GM12878 (cell line): ENCODE data around the gene TP53INP2. TPM values are rescaled to one million over a fixed set of nuclear protein-coding genes. Genes with fewer than 3 reads are reported as not detected.
A peak's percentile ranks its signal among the peaks of the same experiment; 100 is the strongest.

ENCODE experiments used
- BCL11A ChIP-seq: IDR thresholded peaks from 2 replicates; pipeline ENCODE4 v1.6.1; 2011; ENCODE audit warnings: low read depth, low read length
- KLF5 ChIP-seq: fragments of 450-650 bp; IDR thresholded peaks from 2 replicates; pipeline ENCODE4 v1.6.1; 2014; ENCODE audit warnings: mild to moderate bottlenecking; ENCODE audit not compliant: partially characterized antibody
- MYC ChIP-seq: IDR thresholded peaks from 2 replicates; pipeline ENCODE4 v1.6.1; 2011; ENCODE audit warnings: mild to moderate bottlenecking, low read length, moderate library complexity, inconsistent platforms; ENCODE audit not compliant: insufficient read depth, insufficient replicate concordance, insufficient read length, severe bottlenecking
- NBN ChIP-seq: fragments of 450-650 bp; IDR thresholded peaks from 2 replicates; pipeline ENCODE4 v1.6.1; 2016
- NFIC ChIP-seq: IDR thresholded peaks from 2 replicates; pipeline ENCODE4 v1.6.1; 2012; ENCODE audit warnings: low read depth, mild to moderate bottlenecking, inconsistent platforms, low read length, moderate library complexity
- PAX5 ChIP-seq: IDR thresholded peaks from 2 replicates; pipeline ENCODE4 v1.6.1; 2011; ENCODE audit warnings: low read depth, low read length, borderline replicate concordance
- PML ChIP-seq: IDR thresholded peaks from 2 replicates; pipeline ENCODE4 v1.6.1; 2012; ENCODE audit warnings: low read length, inconsistent platforms
- POU2F2 ChIP-seq: IDR thresholded peaks from 3 replicates; pipeline ENCODE4 v1.6.1; 2011; ENCODE audit warnings: low read depth, mild to moderate bottlenecking, low read length, borderline replicate concordance
- RCOR1 ChIP-seq: conservative IDR thresholded peaks from 2 replicates; pipeline ENCODE4 v1.6.1; 2012; ENCODE audit warnings: low read depth, low read length, improper control_type of control experiment
- SIN3A ChIP-seq: IDR thresholded peaks from 2 replicates; pipeline ENCODE4 v1.6.1; 2012; ENCODE audit warnings: low read depth, low read length, improper control_type of control experiment
- SRF ChIP-seq, 2 experiments: IDR thresholded peaks; 2 replicates each; pipeline ENCODE4 v1.6.1; 2011; ENCODE audit warnings: low read depth in 2 of 2, low read length in 2 of 2, mild to moderate bottlenecking in 1 of 2, moderate library complexity in 1 of 2
- STAT1 ChIP-seq: fragments of 450-650 bp; conservative IDR thresholded peaks from 2 replicates; pipeline ENCODE4 v1.6.1; 2014; ENCODE audit warnings: antibody characterized with exemption, mild to moderate bottlenecking
- TARDBP ChIP-seq: IDR thresholded peaks from 2 replicates; pipeline ENCODE4 v1.6.1; 2016; ENCODE audit warnings: borderline replicate concordance
- ZNF217 ChIP-seq: fragments of 450-650 bp; IDR thresholded peaks from 2 replicates; pipeline ENCODE4 v1.6.1; 2017; ENCODE audit warnings: antibody characterized with exemption, mild to moderate bottlenecking
- ZNF274 ChIP-seq: IDR thresholded peaks from one replicate; pipeline ENCODE4 v1.8.0; 2011; ENCODE audit not compliant: insufficient read length, insufficient read depth
- polyA plus RNA-seq, 11 experiments: library from polyadenylated mRNA; depleted of rRNA in 4 of 11; unstranded in 6 of 11; stranded (reverse) in 5 of 11; fragments of >200 nt; fragmentation: Nextera tagmentation in 4 of 11; fragmentation: Illumina TruSeq in 1 of 11; extraction: Ambion mirVana in 4 of 11; extraction: Trizol in 1 of 11; gene quantifications; 1 replicate in 1 of 11; 2 replicates in 10 of 11; pipeline versions ENCODE4 v1.2.1 to v1.2.3, GENCODE V29; 2011 to 2016; ENCODE audit warnings: inconsistent platforms in 2 of 11, missing spikeins in 2 of 11, low read depth in 1 of 11
- total RNA-seq, 4 experiments: library from RNA; depleted of rRNA in 3 of 4; stranded (reverse); fragments of >200 nt in 3 of 4; fragmentation: Illumina TruSeq in 1 of 4; extraction: Trizol in 1 of 4; gene quantifications; 2 replicates each; pipeline versions ENCODE4 v1.2.1 to v1.2.3, GENCODE V29; 2013 to 2021
- TF ChIP-seq, protein P1 (sequence below): fragments of 450-650 bp; IDR thresholded peaks from 2 replicates; pipeline ENCODE4 v1.6.1; 2017; ENCODE audit warnings: mild to moderate bottlenecking, low read depth, inconsistent platforms; ENCODE audit not compliant: poor library complexity, severe bottlenecking
- TF ChIP-seq, protein P2 (sequence below): IDR thresholded peaks from 2 replicates; pipeline ENCODE4 v1.6.1; 2012; ENCODE audit warnings: low read depth, low read length, improper control_type of control experiment
- TF ChIP-seq, protein P3 (sequence below): IDR thresholded peaks from 2 replicates; pipeline ENCODE4 v1.6.1; 2012; ENCODE audit warnings: mild to moderate bottlenecking, low read depth, low read length
- TF ChIP-seq, protein P4 (sequence below): fragments of 450-650 bp; IDR thresholded peaks from 2 replicates; pipeline ENCODE4 v1.6.1; 2017; ENCODE audit warnings: mild to moderate bottlenecking, moderate library complexity

TP53INP2 gene
- total and polyA plus RNA-seq, 10 of the 15 experiments (the other 5 are each of a cell fraction or from before 2014, with no cell fraction given): 2.8 to 16.0 (median 4.0) TPM

DNA sequence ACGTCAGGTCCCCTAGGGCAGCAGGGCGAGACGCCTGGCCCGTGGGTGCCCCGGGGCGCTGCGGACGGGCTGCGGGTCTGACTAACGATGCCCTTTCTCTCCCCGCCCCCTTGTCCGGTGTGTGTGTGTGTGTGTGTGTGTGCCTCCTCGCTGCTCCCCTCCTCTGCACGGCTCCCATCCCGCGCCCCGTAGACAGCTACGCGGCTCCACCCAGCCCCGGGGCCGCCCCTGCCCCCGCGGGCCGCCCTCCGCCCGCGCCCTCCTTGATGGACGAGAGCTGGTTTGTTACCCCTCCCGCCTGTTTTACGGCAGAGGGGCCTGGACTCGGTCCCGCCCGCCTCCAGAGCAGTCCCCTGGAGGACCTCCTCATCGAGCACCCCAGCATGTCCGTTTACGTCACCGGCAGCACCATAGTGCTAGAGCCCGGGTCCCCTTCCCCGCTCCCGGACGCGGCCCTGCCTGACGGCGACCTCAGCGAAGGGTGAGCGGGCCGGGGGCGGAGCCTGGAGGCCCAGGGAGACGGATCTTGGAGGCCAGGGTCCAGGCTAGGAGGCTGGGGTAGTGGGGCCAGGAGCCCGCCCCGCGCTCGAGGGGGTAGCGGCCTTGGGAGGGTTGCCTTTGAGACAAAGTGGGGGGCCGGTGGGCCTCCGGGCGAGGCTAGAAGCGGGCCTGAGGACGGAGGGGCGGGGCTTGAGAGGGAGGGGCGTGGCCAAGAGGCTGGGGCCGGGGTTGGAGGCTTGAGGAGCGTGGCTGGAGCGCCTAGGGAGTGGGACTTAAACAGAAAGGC is 5.1 kb downstream of the TP53INP2 start (continued):
- TF ChIP-seq ZNF217 (no peak), STAT1 (no peak), MYC (no peak), NFIC (no peak), NBN (0 out of 2 replicates have a peak, but pooled peaks have one; percentile 59), RCOR1 (peak; percentile 78; the same call in 1 of the 2 replicates), PML (no peak), ZNF274 (no peak), SIN3A (peak; percentile 81), TARDBP (no peak), BCL11A (no peak), PAX5 (no peak; the same call in 1 of the 2 replicates), KLF5 (no peak), POU2F2 (0 out of 3 replicates have a peak, but pooled peaks have one; percentile 57), SRF (IDR thresholded peaks at IDR 0.05; ENCODE audit: low read depth in 2 of 2, low read length in 2 of 2) (no peak)
- TF ChIP-seq, protein P1, sequence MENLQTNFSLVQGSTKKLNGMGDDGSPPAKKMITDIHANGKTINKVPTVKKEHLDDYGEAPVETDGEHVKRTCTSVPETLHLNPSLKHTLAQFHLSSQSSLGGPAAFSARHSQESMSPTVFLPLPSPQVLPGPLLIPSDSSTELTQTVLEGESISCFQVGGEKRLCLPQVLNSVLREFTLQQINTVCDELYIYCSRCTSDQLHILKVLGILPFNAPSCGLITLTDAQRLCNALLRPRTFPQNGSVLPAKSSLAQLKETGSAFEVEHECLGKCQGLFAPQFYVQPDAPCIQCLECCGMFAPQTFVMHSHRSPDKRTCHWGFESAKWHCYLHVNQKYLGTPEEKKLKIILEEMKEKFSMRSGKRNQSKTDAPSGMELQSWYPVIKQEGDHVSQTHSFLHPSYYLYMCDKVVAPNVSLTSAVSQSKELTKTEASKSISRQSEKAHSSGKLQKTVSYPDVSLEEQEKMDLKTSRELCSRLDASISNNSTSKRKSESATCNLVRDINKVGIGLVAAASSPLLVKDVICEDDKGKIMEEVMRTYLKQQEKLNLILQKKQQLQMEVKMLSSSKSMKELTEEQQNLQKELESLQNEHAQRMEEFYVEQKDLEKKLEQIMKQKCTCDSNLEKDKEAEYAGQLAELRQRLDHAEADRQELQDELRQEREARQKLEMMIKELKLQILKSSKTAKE: no peak
- TF ChIP-seq, protein P2, sequence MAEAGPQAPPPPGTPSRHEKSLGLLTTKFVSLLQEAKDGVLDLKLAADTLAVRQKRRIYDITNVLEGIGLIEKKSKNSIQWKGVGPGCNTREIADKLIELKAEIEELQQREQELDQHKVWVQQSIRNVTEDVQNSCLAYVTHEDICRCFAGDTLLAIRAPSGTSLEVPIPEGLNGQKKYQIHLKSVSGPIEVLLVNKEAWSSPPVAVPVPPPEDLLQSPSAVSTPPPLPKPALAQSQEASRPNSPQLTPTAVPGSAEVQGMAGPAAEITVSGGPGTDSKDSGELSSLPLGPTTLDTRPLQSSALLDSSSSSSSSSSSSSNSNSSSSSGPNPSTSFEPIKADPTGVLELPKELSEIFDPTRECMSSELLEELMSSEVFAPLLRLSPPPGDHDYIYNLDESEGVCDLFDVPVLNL: no peak
- TF ChIP-seq, protein P3, sequence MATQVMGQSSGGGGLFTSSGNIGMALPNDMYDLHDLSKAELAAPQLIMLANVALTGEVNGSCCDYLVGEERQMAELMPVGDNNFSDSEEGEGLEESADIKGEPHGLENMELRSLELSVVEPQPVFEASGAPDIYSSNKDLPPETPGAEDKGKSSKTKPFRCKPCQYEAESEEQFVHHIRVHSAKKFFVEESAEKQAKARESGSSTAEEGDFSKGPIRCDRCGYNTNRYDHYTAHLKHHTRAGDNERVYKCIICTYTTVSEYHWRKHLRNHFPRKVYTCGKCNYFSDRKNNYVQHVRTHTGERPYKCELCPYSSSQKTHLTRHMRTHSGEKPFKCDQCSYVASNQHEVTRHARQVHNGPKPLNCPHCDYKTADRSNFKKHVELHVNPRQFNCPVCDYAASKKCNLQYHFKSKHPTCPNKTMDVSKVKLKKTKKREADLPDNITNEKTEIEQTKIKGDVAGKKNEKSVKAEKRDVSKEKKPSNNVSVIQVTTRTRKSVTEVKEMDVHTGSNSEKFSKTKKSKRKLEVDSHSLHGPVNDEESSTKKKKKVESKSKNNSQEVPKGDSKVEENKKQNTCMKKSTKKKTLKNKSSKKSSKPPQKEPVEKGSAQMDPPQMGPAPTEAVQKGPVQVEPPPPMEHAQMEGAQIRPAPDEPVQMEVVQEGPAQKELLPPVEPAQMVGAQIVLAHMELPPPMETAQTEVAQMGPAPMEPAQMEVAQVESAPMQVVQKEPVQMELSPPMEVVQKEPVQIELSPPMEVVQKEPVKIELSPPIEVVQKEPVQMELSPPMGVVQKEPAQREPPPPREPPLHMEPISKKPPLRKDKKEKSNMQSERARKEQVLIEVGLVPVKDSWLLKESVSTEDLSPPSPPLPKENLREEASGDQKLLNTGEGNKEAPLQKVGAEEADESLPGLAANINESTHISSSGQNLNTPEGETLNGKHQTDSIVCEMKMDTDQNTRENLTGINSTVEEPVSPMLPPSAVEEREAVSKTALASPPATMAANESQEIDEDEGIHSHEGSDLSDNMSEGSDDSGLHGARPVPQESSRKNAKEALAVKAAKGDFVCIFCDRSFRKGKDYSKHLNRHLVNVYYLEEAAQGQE: no peak
- TF ChIP-seq, protein P4, sequence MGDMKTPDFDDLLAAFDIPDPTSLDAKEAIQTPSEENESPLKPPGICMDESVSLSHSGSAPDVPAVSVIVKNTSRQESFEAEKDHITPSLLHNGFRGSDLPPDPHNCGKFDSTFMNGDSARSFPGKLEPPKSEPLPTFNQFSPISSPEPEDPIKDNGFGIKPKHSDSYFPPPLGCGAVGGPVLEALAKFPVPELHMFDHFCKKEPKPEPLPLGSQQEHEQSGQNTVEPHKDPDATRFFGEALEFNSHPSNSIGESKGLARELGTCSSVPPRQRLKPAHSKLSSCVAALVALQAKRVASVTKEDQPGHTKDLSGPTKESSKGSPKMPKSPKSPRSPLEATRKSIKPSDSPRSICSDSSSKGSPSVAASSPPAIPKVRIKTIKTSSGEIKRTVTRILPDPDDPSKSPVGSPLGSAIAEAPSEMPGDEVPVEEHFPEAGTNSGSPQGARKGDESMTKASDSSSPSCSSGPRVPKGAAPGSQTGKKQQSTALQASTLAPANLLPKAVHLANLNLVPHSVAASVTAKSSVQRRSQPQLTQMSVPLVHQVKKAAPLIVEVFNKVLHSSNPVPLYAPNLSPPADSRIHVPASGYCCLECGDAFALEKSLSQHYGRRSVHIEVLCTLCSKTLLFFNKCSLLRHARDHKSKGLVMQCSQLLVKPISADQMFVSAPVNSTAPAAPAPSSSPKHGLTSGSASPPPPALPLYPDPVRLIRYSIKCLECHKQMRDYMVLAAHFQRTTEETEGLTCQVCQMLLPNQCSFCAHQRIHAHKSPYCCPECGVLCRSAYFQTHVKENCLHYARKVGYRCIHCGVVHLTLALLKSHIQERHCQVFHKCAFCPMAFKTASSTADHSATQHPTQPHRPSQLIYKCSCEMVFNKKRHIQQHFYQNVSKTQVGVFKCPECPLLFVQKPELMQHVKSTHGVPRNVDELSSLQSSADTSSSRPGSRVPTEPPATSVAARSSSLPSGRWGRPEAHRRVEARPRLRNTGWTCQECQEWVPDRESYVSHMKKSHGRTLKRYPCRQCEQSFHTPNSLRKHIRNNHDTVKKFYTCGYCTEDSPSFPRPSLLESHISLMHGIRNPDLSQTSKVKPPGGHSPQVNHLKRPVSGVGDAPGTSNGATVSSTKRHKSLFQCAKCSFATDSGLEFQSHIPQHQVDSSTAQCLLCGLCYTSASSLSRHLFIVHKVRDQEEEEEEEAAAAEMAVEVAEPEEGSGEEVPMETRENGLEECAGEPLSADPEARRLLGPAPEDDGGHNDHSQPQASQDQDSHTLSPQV: no peak
